ENCODE results near the gene RAD51B. TPM values are rescaled to one million over a fixed set of nuclear protein-coding genes. Genes with fewer than 3 reads are reported as not detected.

Gene RAD51B
- total RNA-seq, 1 experiment from 2014 or later = 16.7 TPM

DNA sequence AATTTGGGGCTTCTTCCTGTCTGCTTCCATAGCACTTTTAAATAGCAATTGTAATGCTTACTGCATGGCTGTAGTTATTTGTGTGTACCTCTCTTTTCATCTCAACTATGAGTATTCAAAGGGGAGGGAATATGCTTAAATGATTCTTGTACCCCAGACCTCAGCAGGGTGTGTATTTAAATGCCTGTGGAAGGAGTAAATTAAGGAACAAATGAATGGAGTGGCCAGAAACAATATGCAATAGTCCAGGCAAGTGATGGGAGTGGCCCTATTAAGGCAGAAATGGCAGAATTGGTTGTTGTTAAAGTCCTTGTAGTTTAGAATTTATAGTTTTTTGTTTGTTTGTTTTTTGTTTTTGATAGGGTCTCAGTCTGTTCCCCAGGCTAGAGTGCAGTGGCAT, 1.5 kb downstream of the RAD51B start:
- no peak overlapping the region for H4K5ac ChIP-seq (ENCODE audit: insufficient read length, low read depth, low read length)
- H3K23ac ChIP-seq (ENCODE audit: insufficient read length, low read depth, low read length) = no peak overlapping the region
- H4K91ac ChIP-seq (ENCODE audit: insufficient read length, low read depth, low read length) = no peak overlapping the region
- Mint-ChIP-seq H3K9me3 (no peaks in the 10 kb centered on the region), H3K4me1 (peaks cover 14 to 22% of the 10 kb centered on the region in 2 experiments), H3K36me3 (ENCODE audit: insufficient read depth in 1 of 3, low read depth in 3 of 3) (peaks cover 0 to 5% (median 4%) of the 10 kb centered on the region in 3 experiments; a peak in 4 of 7 replicates), H3K27ac (peak overlapping the region in 1 of 3 experiments; percentile 100; a peak in 1 of 7 replicates), H3K4me3 (peak overlapping the region in 1 of 2 experiments; percentile 99; a peak in 2 of 5 replicates), H3K27me3 (ENCODE audit: low read depth) (no peaks in the 10 kb centered on the region)
- H3K4ac ChIP-seq (ENCODE audit: low read depth, low read length) = no peak overlapping the region
- H2AK5ac ChIP-seq (ENCODE audit: insufficient read length, low read length) = no peak overlapping the region
- peak overlapping the region; percentile 15 for H3K9ac ChIP-seq (ENCODE audit: extremely low read depth, insufficient read length, low read length)
- H3K27me3 ChIP-seq (ENCODE audit: insufficient read depth, low read length) = no peaks in the 10 kb centered on the region
- no peak overlapping the region for H2AFZ ChIP-seq (ENCODE audit: low read length)
- no peak overlapping the region for H4K8ac ChIP-seq (replicated peaks; ENCODE audit: insufficient read length, low read depth, low read length)
- H3K23me2 ChIP-seq (ENCODE audit: insufficient read length, low read depth, low read length, poor library complexity, severe bottlenecking) = peaks cover 5% of the 10 kb centered on the region
- no peak for DNase-seq
- no peak overlapping the region for H3T11ph ChIP-seq (ENCODE audit: low read length)
- no peak overlapping the region for H3K18ac ChIP-seq (ENCODE audit: insufficient read length, low read depth, low read length)
- TF ChIP-seq, protein P1, sequence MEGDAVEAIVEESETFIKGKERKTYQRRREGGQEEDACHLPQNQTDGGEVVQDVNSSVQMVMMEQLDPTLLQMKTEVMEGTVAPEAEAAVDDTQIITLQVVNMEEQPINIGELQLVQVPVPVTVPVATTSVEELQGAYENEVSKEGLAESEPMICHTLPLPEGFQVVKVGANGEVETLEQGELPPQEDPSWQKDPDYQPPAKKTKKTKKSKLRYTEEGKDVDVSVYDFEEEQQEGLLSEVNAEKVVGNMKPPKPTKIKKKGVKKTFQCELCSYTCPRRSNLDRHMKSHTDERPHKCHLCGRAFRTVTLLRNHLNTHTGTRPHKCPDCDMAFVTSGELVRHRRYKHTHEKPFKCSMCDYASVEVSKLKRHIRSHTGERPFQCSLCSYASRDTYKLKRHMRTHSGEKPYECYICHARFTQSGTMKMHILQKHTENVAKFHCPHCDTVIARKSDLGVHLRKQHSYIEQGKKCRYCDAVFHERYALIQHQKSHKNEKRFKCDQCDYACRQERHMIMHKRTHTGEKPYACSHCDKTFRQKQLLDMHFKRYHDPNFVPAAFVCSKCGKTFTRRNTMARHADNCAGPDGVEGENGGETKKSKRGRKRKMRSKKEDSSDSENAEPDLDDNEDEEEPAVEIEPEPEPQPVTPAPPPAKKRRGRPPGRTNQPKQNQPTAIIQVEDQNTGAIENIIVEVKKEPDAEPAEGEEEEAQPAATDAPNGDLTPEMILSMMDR (conservative IDR thresholded peaks at IDR 0.05) = no peak
- no peaks in the 10 kb centered on the region for H4K20me1 ChIP-seq (ENCODE audit: control insufficient read depth, insufficient read depth, insufficient read length)
- no peak overlapping the region for H2BK20ac ChIP-seq (ENCODE audit: low read depth, low read length, poor library complexity, severe bottlenecking)
- no peaks in the 10 kb centered on the region for H3K79me2 ChIP-seq (ENCODE audit: insufficient read depth, low read length)
- H3K27ac ChIP-seq (ENCODE audit: insufficient read length, low read depth, low read length) = no peak overlapping the region
- H3K4me1 ChIP-seq (ENCODE audit: insufficient read depth, low read length) = no peaks in the 10 kb centered on the region
- no peak overlapping the region for H2BK15ac ChIP-seq (ENCODE audit: low read depth, low read length)
- no peak overlapping the region for H2BK120ac ChIP-seq (ENCODE audit: low read depth, low read length, poor library complexity, severe bottlenecking)
- H3K56ac ChIP-seq (ENCODE audit: insufficient read length, low read depth, low read length) = no peak overlapping the region
- no peak overlapping the region for H3K14ac ChIP-seq (ENCODE audit: insufficient read depth, low read length)
- no peaks in the 10 kb centered on the region for H3K9me3 ChIP-seq (ENCODE audit: control insufficient read depth, low read depth, low read length)
- H3K4me2 ChIP-seq (ENCODE audit: insufficient read depth, insufficient read length, low read length) = peak overlapping the region; percentile 78
- no peak overlapping the region for H2BK5ac ChIP-seq (ENCODE audit: insufficient read length, low read length)
- H2BK12ac ChIP-seq (ENCODE audit: insufficient read length, low read depth, low read length) = no peak overlapping the region
- H3K79me1 ChIP-seq (ENCODE audit: insufficient read depth, low read depth, low read length, poor library complexity, severe bottlenecking) = no peaks in the 10 kb centered on the region
